GM23338 (cell line): ENCODE data around the gene MED13. TPM values are rescaled to one million over a fixed set of nuclear protein-coding genes. Genes with fewer than 3 reads are reported as not detected.

ENCODE experiments used
- ATAC-seq: fragments of 200-7000 bp; cut with Tn5 transposase; 3 replicates; pipeline ENCODE4 v1.9.1; 2020
- DNase-seq: peaks from one replicate; pipeline ENCODE4 v3.0.0-alpha.2; 2015; ENCODE audit warnings: low spot score
- H2AFZ ChIP-seq: fragments of 200-600 bp; sonication (generic); 2 replicates; pipeline ENCODE4 v1.8.0; 2016; ENCODE audit warnings: antibody characterized with exemption, mild to moderate bottlenecking, moderate library complexity
- H3F3A ChIP-seq: fragments of 200-600 bp; sonication (generic); replicated peaks from 2 replicates; pipeline ENCODE4 v1.8.0; 2017; ENCODE audit warnings: antibody characterized with exemption, mixed run types, low read depth
- H3K27ac ChIP-seq: fragments of 200-600 bp; sonication (generic); 2 replicates; pipeline ENCODE4 v1.6.1; 2016; ENCODE audit warnings: low read depth
- H3K27me3 ChIP-seq: fragments of 200-600 bp; sonication (generic); 2 replicates; pipeline ENCODE4 v1.8.0; 2016; ENCODE audit warnings: mild to moderate bottlenecking, mixed run types, moderate library complexity; ENCODE audit not compliant: insufficient read depth
- H3K36me3 ChIP-seq: fragments of 200-600 bp; sonication (generic); 2 replicates; pipeline ENCODE4 v1.8.0; 2016; ENCODE audit warnings: mild to moderate bottlenecking; ENCODE audit not compliant: insufficient read depth
- H3K4me1 ChIP-seq: fragments of 200-600 bp; sonication (generic); 2 replicates; pipeline ENCODE4 v1.8.0; 2016; ENCODE audit warnings: mild to moderate bottlenecking, moderate library complexity; ENCODE audit not compliant: insufficient read depth
- H3K4me2 ChIP-seq: fragments of 200-600 bp; sonication (generic); 2 replicates; pipeline ENCODE4 v1.7.1; 2017; ENCODE audit warnings: mixed run types
- H3K4me3 ChIP-seq: fragments of 200-600 bp; sonication (generic); 2 replicates; pipeline ENCODE4 v1.6.1; 2016; ENCODE audit warnings: mixed run types
- H3K79me2 ChIP-seq: fragments of 200-600 bp; sonication (generic); replicated peaks from 2 replicates; pipeline ENCODE4 v1.8.0; 2017; ENCODE audit warnings: mild to moderate bottlenecking; ENCODE audit not compliant: insufficient read depth
- H3K9me2 ChIP-seq: fragments of 200-600 bp; sonication (generic); 2 replicates; pipeline ENCODE4 v1.8.0; 2017; ENCODE audit not compliant: insufficient read depth
- H4K20me1 ChIP-seq: fragments of 200-600 bp; sonication (generic); replicated peaks from 2 replicates; pipeline ENCODE4 v1.8.0; 2017; ENCODE audit warnings: mild to moderate bottlenecking; ENCODE audit not compliant: insufficient read depth
- H3K27ac Mint-ChIP-seq: 2 replicates; pipeline ENCODE4 v1.8.0; 2020; ENCODE audit warnings: inconsistent platforms, mild to moderate bottlenecking, moderate library complexity, mixed read lengths
- H3K27me3 Mint-ChIP-seq: 3 replicates; pipeline ENCODE4 v1.8.0; 2022; ENCODE audit warnings: low read depth, mild to moderate bottlenecking, moderate library complexity, mixed read lengths, inconsistent platforms; ENCODE audit not compliant: insufficient read depth, poor library complexity
- H3K36me3 Mint-ChIP-seq: 3 replicates; pipeline ENCODE4 v1.8.0; 2021; ENCODE audit warnings: low read depth, mild to moderate bottlenecking, inconsistent platforms, moderate library complexity, mixed read lengths
- H3K4me1 Mint-ChIP-seq: 3 replicates; pipeline ENCODE4 v1.8.0; 2020; ENCODE audit warnings: mild to moderate bottlenecking, inconsistent platforms, mixed read lengths
- H3K4me3 Mint-ChIP-seq: 3 replicates; pipeline ENCODE4 v1.8.0; 2021; ENCODE audit warnings: moderate library complexity, mild to moderate bottlenecking, inconsistent platforms, mixed read lengths
- H3K9me3 Mint-ChIP-seq: 3 replicates; pipeline ENCODE4 v1.8.0; 2020; ENCODE audit warnings: moderate library complexity, mild to moderate bottlenecking, inconsistent platforms, mixed read lengths
- CREB1 ChIP-seq: fragments of 250-450 bp; sonication (Bioruptor Pico); IDR thresholded peaks from 2 replicates; pipeline ENCODE4 v1.5.0; 2020; ENCODE audit warnings: low read depth, mild to moderate bottlenecking, moderate library complexity
- EZH2 ChIP-seq: fragments of 200-600 bp; sonication (generic); IDR thresholded peaks from one replicate; pipeline ENCODE4 v1.8.0; 2017; ENCODE audit warnings: antibody characterized with exemption, mild to moderate bottlenecking, low read depth; ENCODE audit not compliant: unreplicated experiment
- EZH2phosphoT487 ChIP-seq: fragments of 200-600 bp; sonication (generic); IDR thresholded peaks from one replicate; pipeline ENCODE4 v1.8.1; 2018; ENCODE audit warnings: antibody characterized with exemption; ENCODE audit not compliant: unreplicated experiment
- JUNB ChIP-seq: IDR thresholded peaks from one replicate; pipeline ENCODE4 v1.6.1; 2016; ENCODE audit warnings: antibody characterized with exemption; ENCODE audit not compliant: unreplicated experiment
- NANOG ChIP-seq: IDR thresholded peaks from 2 replicates; pipeline ENCODE4 v1.6.1; 2016; ENCODE audit warnings: antibody characterized with exemption, borderline replicate concordance
- POLR2AphosphoS5 ChIP-seq: IDR thresholded peaks from 2 replicates; pipeline ENCODE4 v1.6.1; 2016; ENCODE audit warnings: antibody characterized with exemption, low read depth
- STAT1 ChIP-seq: IDR thresholded peaks from one replicate; pipeline ENCODE4 v1.6.1; 2016; ENCODE audit warnings: antibody characterized with exemption; ENCODE audit not compliant: unreplicated experiment
- ZNF114 ChIP-seq: fragments of 250-450 bp; sonication (Bioruptor Pico); IDR thresholded peaks from 2 replicates; pipeline ENCODE4 v1.5.0; 2020; ENCODE audit warnings: mild to moderate bottlenecking, moderate library complexity
- ZNF331 ChIP-seq: fragments of 250-450 bp; sonication (Bioruptor Pico); IDR thresholded peaks from 2 replicates; pipeline ENCODE4 v1.5.0; 2020; ENCODE audit warnings: low read depth, mild to moderate bottlenecking, moderate library complexity
- polyA plus RNA-seq: library from polyadenylated mRNA; unstranded; fragments of >200 nt; fragmentation: Nextera tagmentation; extraction: Ambion mirVana; gene quantifications from 2 replicates; pipeline ENCODE4 v1.2.1, GENCODE V29; 2016
- total RNA-seq: library from RNA; depleted of rRNA; stranded (reverse); fragments of >200 nt; shearing (Covaris generic); gene quantifications from 2 replicates; pipeline ENCODE4 v1.2.3, GENCODE V29; 2014
- TF ChIP-seq, protein P1 (sequence below), 2 experiments: fragments of 200-600 bp in 1 of 2; sonication (generic) in 1 of 2; conservative IDR thresholded peaks; 2 replicates each; pipeline versions ENCODE4 v1.5.1 to v1.6.1; 2016 to 2017; ENCODE audit warnings: antibody characterized with exemption in 2 of 2, low read depth in 2 of 2, mild to moderate bottlenecking in 2 of 2, moderate library complexity in 1 of 2
- TF ChIP-seq, protein P2 (sequence below): IDR thresholded peaks from one replicate; pipeline ENCODE4 v1.6.1; 2018; ENCODE audit warnings: antibody characterized with exemption; ENCODE audit not compliant: unreplicated experiment
- TF ChIP-seq, protein P3 (sequence below): IDR thresholded peaks from 2 replicates; pipeline ENCODE4 v1.6.1; 2016; ENCODE audit warnings: antibody characterized with exemption
- TF ChIP-seq, protein P4 (sequence below): fragments of 250-450 bp; sonication (Bioruptor Pico); IDR thresholded peaks from 2 replicates; pipeline ENCODE4 v1.5.0; 2020; ENCODE audit warnings: mild to moderate bottlenecking, moderate library complexity

The MED13 gene
- total and polyA plus RNA-seq, 2 experiments from 2014 or later: 13.0 to 45.8 TPM

DNA sequence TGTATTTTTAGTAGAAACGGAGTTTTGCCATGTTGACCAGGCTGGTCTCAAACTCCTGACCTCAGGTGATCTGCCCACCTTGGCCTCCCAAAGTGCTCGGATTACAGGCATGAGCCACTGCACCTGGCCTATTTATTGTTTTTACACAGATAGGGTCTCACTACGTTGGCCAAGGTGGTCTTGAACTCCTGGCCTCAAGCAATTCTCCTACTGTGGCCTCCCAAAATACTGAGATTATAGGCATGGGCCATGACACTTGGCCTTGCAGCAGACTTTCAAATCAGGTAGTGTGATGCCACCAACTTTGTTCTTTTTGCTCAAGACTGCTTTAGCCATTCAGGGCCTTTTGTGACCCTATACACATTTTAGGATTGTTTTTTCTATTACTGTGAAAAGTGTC, 75.6 kb downstream of the MED13 start:
- H3K9me3 Mint-ChIP-seq: no peaks in the 10 kb centered on the region
- H3K4me1 Mint-ChIP-seq: no peaks in the 10 kb centered on the region
- H3K36me3 Mint-ChIP-seq: peaks cover 42% of the 10 kb centered on the region
- H3K27me3 Mint-ChIP-seq: peaks cover 2% of the 10 kb centered on the region
- 0 out of 2 replicates have a peak, but pooled peaks cover 8% of the 10 kb centered on the region for H4K20me1 ChIP-seq
- no peak overlapping the region for H3K27ac ChIP-seq
- no peak overlapping the region for H3K4me2 ChIP-seq
- ATAC-seq (no peak), DNase-seq (no peak)
- H3K79me2 ChIP-seq: 0 out of 2 replicates have a peak, but pooled peaks cover 3% of the 10 kb centered on the region
- no peaks in the 10 kb centered on the region for H3K4me1 ChIP-seq
- no peak overlapping the region for H3K4me3 Mint-ChIP-seq
- peaks cover 36% of the 10 kb centered on the region; the same call in 1 of the 2 replicates for H3K36me3 ChIP-seq
- H3K4me3 ChIP-seq: no peak overlapping the region
- H3K27me3 ChIP-seq: no peaks in the 10 kb centered on the region
- H3K27ac Mint-ChIP-seq: no peak overlapping the region
- no peaks in the 10 kb centered on the region for H3K9me2 ChIP-seq
- TF ChIP-seq JUNB (no peak), EZH2phosphoT487 (no peak), POLR2AphosphoS5 (no peak), STAT1 (no peak), ZNF331 (no peak), NANOG (no peak), ZNF114 (CRISPR knock-in tag) (no peak), CREB1 (CRISPR knock-in tag) (no peak), EZH2 (no peak)
- TF ChIP-seq, protein P1, sequence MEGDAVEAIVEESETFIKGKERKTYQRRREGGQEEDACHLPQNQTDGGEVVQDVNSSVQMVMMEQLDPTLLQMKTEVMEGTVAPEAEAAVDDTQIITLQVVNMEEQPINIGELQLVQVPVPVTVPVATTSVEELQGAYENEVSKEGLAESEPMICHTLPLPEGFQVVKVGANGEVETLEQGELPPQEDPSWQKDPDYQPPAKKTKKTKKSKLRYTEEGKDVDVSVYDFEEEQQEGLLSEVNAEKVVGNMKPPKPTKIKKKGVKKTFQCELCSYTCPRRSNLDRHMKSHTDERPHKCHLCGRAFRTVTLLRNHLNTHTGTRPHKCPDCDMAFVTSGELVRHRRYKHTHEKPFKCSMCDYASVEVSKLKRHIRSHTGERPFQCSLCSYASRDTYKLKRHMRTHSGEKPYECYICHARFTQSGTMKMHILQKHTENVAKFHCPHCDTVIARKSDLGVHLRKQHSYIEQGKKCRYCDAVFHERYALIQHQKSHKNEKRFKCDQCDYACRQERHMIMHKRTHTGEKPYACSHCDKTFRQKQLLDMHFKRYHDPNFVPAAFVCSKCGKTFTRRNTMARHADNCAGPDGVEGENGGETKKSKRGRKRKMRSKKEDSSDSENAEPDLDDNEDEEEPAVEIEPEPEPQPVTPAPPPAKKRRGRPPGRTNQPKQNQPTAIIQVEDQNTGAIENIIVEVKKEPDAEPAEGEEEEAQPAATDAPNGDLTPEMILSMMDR (conservative IDR thresholded peaks at IDR 0.05; ENCODE audit: low read depth in 2 of 2): no peak
- TF ChIP-seq, protein P2, sequence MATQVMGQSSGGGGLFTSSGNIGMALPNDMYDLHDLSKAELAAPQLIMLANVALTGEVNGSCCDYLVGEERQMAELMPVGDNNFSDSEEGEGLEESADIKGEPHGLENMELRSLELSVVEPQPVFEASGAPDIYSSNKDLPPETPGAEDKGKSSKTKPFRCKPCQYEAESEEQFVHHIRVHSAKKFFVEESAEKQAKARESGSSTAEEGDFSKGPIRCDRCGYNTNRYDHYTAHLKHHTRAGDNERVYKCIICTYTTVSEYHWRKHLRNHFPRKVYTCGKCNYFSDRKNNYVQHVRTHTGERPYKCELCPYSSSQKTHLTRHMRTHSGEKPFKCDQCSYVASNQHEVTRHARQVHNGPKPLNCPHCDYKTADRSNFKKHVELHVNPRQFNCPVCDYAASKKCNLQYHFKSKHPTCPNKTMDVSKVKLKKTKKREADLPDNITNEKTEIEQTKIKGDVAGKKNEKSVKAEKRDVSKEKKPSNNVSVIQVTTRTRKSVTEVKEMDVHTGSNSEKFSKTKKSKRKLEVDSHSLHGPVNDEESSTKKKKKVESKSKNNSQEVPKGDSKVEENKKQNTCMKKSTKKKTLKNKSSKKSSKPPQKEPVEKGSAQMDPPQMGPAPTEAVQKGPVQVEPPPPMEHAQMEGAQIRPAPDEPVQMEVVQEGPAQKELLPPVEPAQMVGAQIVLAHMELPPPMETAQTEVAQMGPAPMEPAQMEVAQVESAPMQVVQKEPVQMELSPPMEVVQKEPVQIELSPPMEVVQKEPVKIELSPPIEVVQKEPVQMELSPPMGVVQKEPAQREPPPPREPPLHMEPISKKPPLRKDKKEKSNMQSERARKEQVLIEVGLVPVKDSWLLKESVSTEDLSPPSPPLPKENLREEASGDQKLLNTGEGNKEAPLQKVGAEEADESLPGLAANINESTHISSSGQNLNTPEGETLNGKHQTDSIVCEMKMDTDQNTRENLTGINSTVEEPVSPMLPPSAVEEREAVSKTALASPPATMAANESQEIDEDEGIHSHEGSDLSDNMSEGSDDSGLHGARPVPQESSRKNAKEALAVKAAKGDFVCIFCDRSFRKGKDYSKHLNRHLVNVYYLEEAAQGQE: no peak
- TF ChIP-seq, protein P3, sequence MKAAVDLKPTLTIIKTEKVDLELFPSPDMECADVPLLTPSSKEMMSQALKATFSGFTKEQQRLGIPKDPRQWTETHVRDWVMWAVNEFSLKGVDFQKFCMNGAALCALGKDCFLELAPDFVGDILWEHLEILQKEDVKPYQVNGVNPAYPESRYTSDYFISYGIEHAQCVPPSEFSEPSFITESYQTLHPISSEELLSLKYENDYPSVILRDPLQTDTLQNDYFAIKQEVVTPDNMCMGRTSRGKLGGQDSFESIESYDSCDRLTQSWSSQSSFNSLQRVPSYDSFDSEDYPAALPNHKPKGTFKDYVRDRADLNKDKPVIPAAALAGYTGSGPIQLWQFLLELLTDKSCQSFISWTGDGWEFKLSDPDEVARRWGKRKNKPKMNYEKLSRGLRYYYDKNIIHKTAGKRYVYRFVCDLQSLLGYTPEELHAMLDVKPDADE: no peak
- TF ChIP-seq, protein P4, sequence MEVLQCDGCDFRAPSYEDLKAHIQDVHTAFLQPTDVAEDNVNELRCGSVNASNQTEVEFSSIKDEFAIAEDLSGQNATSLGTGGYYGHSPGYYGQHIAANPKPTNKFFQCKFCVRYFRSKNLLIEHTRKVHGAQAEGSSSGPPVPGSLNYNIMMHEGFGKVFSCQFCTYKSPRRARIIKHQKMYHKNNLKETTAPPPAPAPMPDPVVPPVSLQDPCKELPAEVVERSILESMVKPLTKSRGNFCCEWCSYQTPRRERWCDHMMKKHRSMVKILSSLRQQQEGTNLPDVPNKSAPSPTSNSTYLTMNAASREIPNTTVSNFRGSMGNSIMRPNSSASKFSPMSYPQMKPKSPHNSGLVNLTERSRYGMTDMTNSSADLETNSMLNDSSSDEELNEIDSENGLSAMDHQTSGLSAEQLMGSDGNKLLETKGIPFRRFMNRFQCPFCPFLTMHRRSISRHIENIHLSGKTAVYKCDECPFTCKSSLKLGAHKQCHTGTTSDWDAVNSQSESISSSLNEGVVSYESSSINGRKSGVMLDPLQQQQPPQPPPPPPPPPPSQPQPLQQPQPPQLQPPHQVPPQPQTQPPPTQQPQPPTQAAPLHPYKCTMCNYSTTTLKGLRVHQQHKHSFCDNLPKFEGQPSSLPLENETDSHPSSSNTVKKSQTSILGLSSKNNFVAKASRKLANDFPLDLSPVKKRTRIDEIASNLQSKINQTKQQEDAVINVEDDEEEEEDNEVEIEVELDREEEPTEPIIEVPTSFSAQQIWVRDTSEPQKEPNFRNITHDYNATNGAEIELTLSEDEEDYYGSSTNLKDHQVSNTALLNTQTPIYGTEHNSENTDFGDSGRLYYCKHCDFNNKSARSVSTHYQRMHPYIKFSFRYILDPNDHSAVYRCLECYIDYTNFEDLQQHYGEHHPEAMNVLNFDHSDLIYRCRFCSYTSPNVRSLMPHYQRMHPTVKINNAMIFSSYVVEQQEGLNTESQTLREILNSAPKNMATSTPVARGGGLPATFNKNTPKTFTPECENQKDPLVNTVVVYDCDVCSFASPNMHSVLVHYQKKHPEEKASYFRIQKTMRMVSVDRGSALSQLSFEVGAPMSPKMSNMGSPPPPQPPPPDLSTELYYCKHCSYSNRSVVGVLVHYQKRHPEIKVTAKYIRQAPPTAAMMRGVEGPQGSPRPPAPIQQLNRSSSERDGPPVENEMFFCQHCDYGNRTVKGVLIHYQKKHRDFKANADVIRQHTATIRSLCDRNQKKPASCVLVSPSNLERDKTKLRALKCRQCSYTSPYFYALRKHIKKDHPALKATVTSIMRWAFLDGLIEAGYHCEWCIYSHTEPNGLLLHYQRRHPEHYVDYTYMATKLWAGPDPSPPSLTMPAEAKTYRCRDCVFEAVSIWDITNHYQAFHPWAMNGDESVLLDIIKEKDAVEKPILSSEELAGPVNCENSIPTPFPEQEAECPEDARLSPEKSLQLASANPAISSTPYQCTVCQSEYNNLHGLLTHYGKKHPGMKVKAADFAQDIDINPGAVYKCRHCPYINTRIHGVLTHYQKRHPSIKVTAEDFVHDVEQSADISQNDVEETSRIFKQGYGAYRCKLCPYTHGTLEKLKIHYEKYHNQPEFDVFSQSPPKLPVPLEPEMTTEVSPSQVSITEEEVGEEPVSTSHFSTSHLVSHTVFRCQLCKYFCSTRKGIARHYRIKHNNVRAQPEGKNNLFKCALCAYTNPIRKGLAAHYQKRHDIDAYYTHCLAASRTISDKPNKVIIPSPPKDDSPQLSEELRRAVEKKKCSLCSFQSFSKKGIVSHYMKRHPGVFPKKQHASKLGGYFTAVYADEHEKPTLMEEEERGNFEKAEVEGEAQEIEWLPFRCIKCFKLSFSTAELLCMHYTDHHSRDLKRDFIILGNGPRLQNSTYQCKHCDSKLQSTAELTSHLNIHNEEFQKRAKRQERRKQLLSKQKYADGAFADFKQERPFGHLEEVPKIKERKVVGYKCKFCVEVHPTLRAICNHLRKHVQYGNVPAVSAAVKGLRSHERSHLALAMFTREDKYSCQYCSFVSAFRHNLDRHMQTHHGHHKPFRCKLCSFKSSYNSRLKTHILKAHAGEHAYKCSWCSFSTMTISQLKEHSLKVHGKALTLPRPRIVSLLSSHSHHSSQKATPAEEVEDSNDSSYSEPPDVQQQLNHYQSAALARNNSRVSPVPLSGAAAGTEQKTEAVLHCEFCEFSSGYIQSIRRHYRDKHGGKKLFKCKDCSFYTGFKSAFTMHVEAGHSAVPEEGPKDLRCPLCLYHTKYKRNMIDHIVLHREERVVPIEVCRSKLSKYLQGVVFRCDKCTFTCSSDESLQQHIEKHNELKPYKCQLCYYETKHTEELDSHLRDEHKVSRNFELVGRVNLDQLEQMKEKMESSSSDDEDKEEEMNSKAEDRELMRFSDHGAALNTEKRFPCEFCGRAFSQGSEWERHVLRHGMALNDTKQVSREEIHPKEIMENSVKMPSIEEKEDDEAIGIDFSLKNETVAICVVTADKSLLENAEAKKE (CRISPR knock-in tag): no peak
- no peaks in the 10 kb centered on the region for H3F3A ChIP-seq
- no peak overlapping the region for H2AFZ ChIP-seq
